ENCODE data around the gene SMO. TPM values are rescaled to one million over a fixed set of nuclear protein-coding genes. Genes with fewer than 3 reads are reported as not detected.
"Not testable (repeated sequence)": the region's sequence is repeated elsewhere in the genome, so short reads cannot be mapped to it uniquely, and the experiment has no call there.

SMO gene
- total and polyA plus RNA-seq, 3 experiments from 2014 or later: 0.22 to 0.33 TPM; not detected in 1

GRCh38 chr7:129244220-129244619 lies 55.8 kb downstream of the SMO start:
- H3K9me3 ChIP-seq (ENCODE audit: low read length): no peaks in the 10 kb centered on the region
- peaks cover 9 to 28% (median 14%) of the 10 kb centered on the region in 3 donors for H3K4me1 Mint-ChIP-seq
- no peak for DNase-seq
- ChIA-PET POLR2A (no interaction called here), CTCF (no interaction called here)
- H3K9me3 Mint-ChIP-seq: peaks cover 0 to 5% (median 2%) of the 10 kb centered on the region in 5 donors
- H3K4me1 ChIP-seq (ENCODE audit: insufficient read depth, low read length): no peaks in the 10 kb centered on the region
- no peaks in the 10 kb centered on the region for H3K27me3 ChIP-seq (ENCODE audit: insufficient read depth, low read length, poor library complexity, severe bottlenecking)
- H3K4me3 ChIP-seq (ENCODE audit: low read length): no peak overlapping the region
- no peak overlapping the region for H3K27ac ChIP-seq (ENCODE audit: low read depth, low read length)
- no peak overlapping the region for H3K4me3 Mint-ChIP-seq
- no peaks in the 10 kb centered on the region for H3K27me3 Mint-ChIP-seq
- H3K36me3 ChIP-seq (ENCODE audit: insufficient read depth, low read length): no peaks in the 10 kb centered on the region
- no peak overlapping the region for H3K27ac Mint-ChIP-seq
- peaks cover 6 to 20% (median 15%) of the 10 kb centered on the region in 3 donors for H3K36me3 Mint-ChIP-seq

DNA sequence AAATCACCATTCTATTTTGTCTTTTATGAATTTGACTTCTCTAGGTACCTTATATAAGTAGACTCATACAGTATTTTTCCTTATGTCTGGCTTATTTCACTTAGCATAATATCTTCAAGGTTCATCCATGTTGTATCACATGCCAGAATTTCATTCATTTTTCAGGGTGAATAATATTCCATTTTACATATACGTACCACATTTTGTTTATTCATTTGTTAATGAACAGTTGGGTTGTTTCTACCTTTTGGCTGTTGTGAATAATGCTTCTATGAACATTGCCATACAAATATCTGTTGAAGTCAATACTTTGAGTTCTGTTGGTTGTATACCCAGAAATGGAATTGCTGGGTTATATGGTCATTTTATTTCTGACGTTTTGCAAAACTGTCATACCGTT lies 57.1 kb downstream of the SMO start:
- POLR2A ChIA-PET: no interaction called here
- H3K4me1 Mint-ChIP-seq: peaks cover 5 to 18% (median 13%) of the 10 kb centered on the region in 3 donors
- no peaks in the 10 kb centered on the region for H3K27me3 ChIP-seq (ENCODE audit: insufficient read depth, low read length, poor library complexity, severe bottlenecking)
- no peak overlapping the region for H3K4me3 Mint-ChIP-seq
- H3K27ac Mint-ChIP-seq: no peak overlapping the region
- DNase-seq: no peak
- no peaks in the 10 kb centered on the region for H3K4me1 ChIP-seq (ENCODE audit: insufficient read depth, low read length)
- H3K4me3 ChIP-seq (ENCODE audit: low read length): no peak overlapping the region
- H3K9me3 Mint-ChIP-seq: peaks cover 0 to 5% (median 2%) of the 10 kb centered on the region in 5 donors
- H3K36me3 ChIP-seq (ENCODE audit: insufficient read depth, low read length): no peaks in the 10 kb centered on the region
- no peaks in the 10 kb centered on the region for H3K27me3 Mint-ChIP-seq
- CTCF ChIA-PET: no interaction called here
- peaks cover 9 to 20% (median 12%) of the 10 kb centered on the region in 3 donors for H3K36me3 Mint-ChIP-seq
- H3K27ac ChIP-seq (ENCODE audit: low read depth, low read length): no peak overlapping the region
- no peaks in the 10 kb centered on the region for H3K9me3 ChIP-seq (ENCODE audit: low read length)

DNA sequence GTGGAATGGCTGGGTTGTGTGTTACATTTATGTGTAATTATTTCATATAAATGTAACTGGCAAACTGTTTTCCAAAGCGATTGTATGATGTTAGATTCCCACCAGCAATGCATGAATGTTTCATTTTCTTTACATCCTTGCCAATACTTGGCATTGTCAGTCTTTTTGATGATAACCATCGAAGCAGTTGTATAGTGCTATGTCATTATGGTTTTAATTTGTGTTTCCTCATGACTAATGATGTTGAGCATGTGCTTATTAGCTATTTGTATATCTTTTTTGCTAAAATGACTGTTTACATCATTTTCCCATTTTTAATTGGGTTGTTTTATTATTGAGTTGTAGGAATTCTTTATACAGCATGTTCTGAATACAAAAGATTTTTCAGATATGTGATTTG lies 58.7 kb downstream of the SMO start:
- H3K36me3 ChIP-seq (ENCODE audit: insufficient read depth, low read length): no peaks in the 10 kb centered on the region
- CTCF ChIA-PET: no interaction called here
- Mint-ChIP-seq H3K4me1 (peaks cover 2 to 19% (median 17%) of the 10 kb centered on the region in 3 donors), H3K9me3 (peaks cover 0 to 5% (median 2%) of the 10 kb centered on the region in 5 donors), H3K36me3 (peaks cover 9 to 20% (median 10%) of the 10 kb centered on the region in 3 donors), H3K27ac (no peak overlapping the region), H3K4me3 (no peak overlapping the region), H3K27me3 (no peaks in the 10 kb centered on the region)
- POLR2A ChIA-PET: no interaction called here
- no peak for DNase-seq
- H3K27ac ChIP-seq (ENCODE audit: low read depth, low read length): no peak overlapping the region
- no peaks in the 10 kb centered on the region for H3K27me3 ChIP-seq (ENCODE audit: insufficient read depth, low read length, poor library complexity, severe bottlenecking)
- H3K4me3 ChIP-seq (ENCODE audit: low read length): no peak overlapping the region
- H3K4me1 ChIP-seq (ENCODE audit: insufficient read depth, low read length): no peaks in the 10 kb centered on the region
- no peaks in the 10 kb centered on the region for H3K9me3 ChIP-seq (ENCODE audit: low read length)

- H3K9me3 Mint-ChIP-seq: no peaks in the 10 kb centered on the region
- CTCF ChIA-PET: interaction anchor here (4.3 kb wide), 1 partner anchor 34 kb away, joined by 13 read pairs; no protein-coding TSS in a partner anchor
- DNase-seq: no peak
Measured at GRCh38 chr7:129252128-129252527, 63.7 kb downstream of the SMO start.

GRCh38 chr7:129252603-129253002 lies 64.2 kb downstream of the SMO start:
- POLR2A ChIA-PET; H3K36me3 ChIP-seq (ENCODE audit: insufficient read depth, low read length); H3K27me3 ChIP-seq (ENCODE audit: insufficient read depth, low read length, poor library complexity, severe bottlenecking); H3K9me3 ChIP-seq (ENCODE audit: low read length); H3K27ac ChIP-seq (ENCODE audit: low read depth, low read length); DNase-seq; H3K4me3 Mint-ChIP-seq; H3K27ac Mint-ChIP-seq; H3K36me3 Mint-ChIP-seq; H3K4me3 ChIP-seq (ENCODE audit: low read length); H3K9me3 Mint-ChIP-seq; H3K4me1 ChIP-seq (ENCODE audit: insufficient read depth, low read length); H3K27me3 Mint-ChIP-seq: not testable (repeated sequence)
- CTCF ChIA-PET: interaction anchor here (4.3 kb wide), 1 partner anchor 34 kb away, joined by 13 read pairs; no protein-coding TSS in a partner anchor
- peaks cover 1 to 14% (median 9%) of the 10 kb centered on the region in 3 donors for H3K4me1 Mint-ChIP-seq

More at GRCh38 chr7:129252128-129252527, 63.7 kb downstream of the SMO start:
- Mint-ChIP-seq H3K27ac (no peak overlapping the region), H3K36me3 (peaks cover 0 to 2% (median 2%) of the 10 kb centered on the region in 3 donors), H3K4me3 (no peak overlapping the region), H3K27me3 (no peaks in the 10 kb centered on the region), H3K4me1 (peaks cover under 1 to 14% (median 11%) of the 10 kb centered on the region in 3 donors)
- H3K36me3 ChIP-seq (ENCODE audit: insufficient read depth, low read length): no peaks in the 10 kb centered on the region
- H3K4me1 ChIP-seq (ENCODE audit: insufficient read depth, low read length): no peaks in the 10 kb centered on the region
- no peak overlapping the region for H3K4me3 ChIP-seq (ENCODE audit: low read length)
- no peaks in the 10 kb centered on the region for H3K9me3 ChIP-seq (ENCODE audit: low read length)
- POLR2A ChIA-PET: no interaction called here
- no peaks in the 10 kb centered on the region for H3K27me3 ChIP-seq (ENCODE audit: insufficient read depth, low read length, poor library complexity, severe bottlenecking)
- H3K27ac ChIP-seq (ENCODE audit: low read depth, low read length): no peak overlapping the region

- no peak overlapping the region for H3K4me3 Mint-ChIP-seq
- peaks cover 0 to 3% (median 0%) of the 10 kb centered on the region in 3 donors for H3K36me3 Mint-ChIP-seq
- H3K27ac ChIP-seq (ENCODE audit: low read depth, low read length): no peak overlapping the region
- no peaks in the 10 kb centered on the region for H3K9me3 ChIP-seq (ENCODE audit: low read length)
- H3K27me3 Mint-ChIP-seq: no peaks in the 10 kb centered on the region
- H3K27ac Mint-ChIP-seq: no peak overlapping the region
- H3K4me1 Mint-ChIP-seq: peaks cover 14 to 32% (median 23%) of the 10 kb centered on the region in 3 donors
- H3K36me3 ChIP-seq (ENCODE audit: insufficient read depth, low read length): no peaks in the 10 kb centered on the region
- H3K27me3 ChIP-seq (ENCODE audit: insufficient read depth, low read length, poor library complexity, severe bottlenecking): no peaks in the 10 kb centered on the region
- no peaks in the 10 kb centered on the region for H3K4me1 ChIP-seq (ENCODE audit: insufficient read depth, low read length)
- no peak overlapping the region for H3K4me3 ChIP-seq (ENCODE audit: low read length)
- no peak for DNase-seq
- CTCF ChIA-PET: no interaction called here
- no peaks in the 10 kb centered on the region for H3K9me3 Mint-ChIP-seq
- POLR2A ChIA-PET: no interaction called here
Measured at GRCh38 chr7:129255800-129256199, 67.4 kb downstream of the SMO start.

- H3K9me3 ChIP-seq (ENCODE audit: low read length): no peaks in the 10 kb centered on the region
- H3K27me3 Mint-ChIP-seq: no peaks in the 10 kb centered on the region
- H3K27ac Mint-ChIP-seq: no peak overlapping the region
- ChIA-PET POLR2A (no interaction called here), CTCF (interaction anchor here (1.1 kb wide), 1 partner anchor 38 kb away, joined by 3 read pairs; no protein-coding TSS in a partner anchor)
- DNase-seq: no peak
- H3K27ac ChIP-seq (ENCODE audit: low read depth, low read length): no peak overlapping the region
- H3K36me3 Mint-ChIP-seq: peaks cover 0 to 3% (median 0%) of the 10 kb centered on the region in 3 donors
- peaks cover 14 to 29% (median 23%) of the 10 kb centered on the region in 3 donors for H3K4me1 Mint-ChIP-seq
- no peak overlapping the region for H3K4me3 ChIP-seq (ENCODE audit: low read length)
- no peaks in the 10 kb centered on the region for H3K4me1 ChIP-seq (ENCODE audit: insufficient read depth, low read length)
- no peak overlapping the region for H3K4me3 Mint-ChIP-seq
- H3K27me3 ChIP-seq (ENCODE audit: insufficient read depth, low read length, poor library complexity, severe bottlenecking): no peaks in the 10 kb centered on the region
- H3K9me3 Mint-ChIP-seq: no peaks in the 10 kb centered on the region
- H3K36me3 ChIP-seq (ENCODE audit: insufficient read depth, low read length): no peaks in the 10 kb centered on the region
Measured at GRCh38 chr7:129256221-129256620, 67.8 kb downstream of the SMO start.

GRCh38 chr7:129257168-129257567 lies 68.7 kb downstream of the SMO start:
- no peaks in the 10 kb centered on the region for H3K36me3 ChIP-seq (ENCODE audit: insufficient read depth, low read length)
- H3K36me3 Mint-ChIP-seq: peaks cover 0 to 3% (median 0%) of the 10 kb centered on the region in 3 donors
- no peaks in the 10 kb centered on the region for H3K27me3 ChIP-seq (ENCODE audit: insufficient read depth, low read length, poor library complexity, severe bottlenecking)
- ChIA-PET POLR2A (no interaction called here), CTCF (interaction anchor here (1.1 kb wide), 1 partner anchor 39 kb away, joined by 3 read pairs; no protein-coding TSS in a partner anchor)
- H3K27me3 Mint-ChIP-seq: no peaks in the 10 kb centered on the region
- H3K27ac Mint-ChIP-seq: no peak overlapping the region
- H3K4me1 Mint-ChIP-seq: peaks cover 21 to 24% (median 23%) of the 10 kb centered on the region in 3 donors
- peak overlapping the region in 1 of 7 donors; percentile 32 for H3K4me3 Mint-ChIP-seq
- H3K4me3 ChIP-seq (ENCODE audit: low read length): no peak overlapping the region
- no peak overlapping the region for H3K27ac ChIP-seq (ENCODE audit: low read depth, low read length)
- no peak for DNase-seq
- H3K9me3 Mint-ChIP-seq: no peaks in the 10 kb centered on the region
- peaks cover 2% of the 10 kb centered on the region for H3K4me1 ChIP-seq (ENCODE audit: insufficient read depth, low read length)
- H3K9me3 ChIP-seq (ENCODE audit: low read length): no peaks in the 10 kb centered on the region
